NCI-H446 (cell line): Measurements from ENCODE around the gene HMGA1.
"Not testable (repeated sequence)": the region's sequence is repeated elsewhere in the genome, so short reads cannot be mapped to it uniquely, and the experiment has no call there.

Source experiments
- DNase-seq, 2 experiments: peaks; one replicate each; lab custom pipeline; 2025; lab: John Stamatoyannopoulos, UW

Gene HMGA1

GRCh38 chr6:34260576-34261267, 24.0 kb downstream of the HMGA1 start:
- DNase-seq, result no peak

GRCh38 chr6:34263484-34263883, 26.8 kb downstream of the HMGA1 start:
- not testable (repeated sequence) for DNase-seq

DNA sequence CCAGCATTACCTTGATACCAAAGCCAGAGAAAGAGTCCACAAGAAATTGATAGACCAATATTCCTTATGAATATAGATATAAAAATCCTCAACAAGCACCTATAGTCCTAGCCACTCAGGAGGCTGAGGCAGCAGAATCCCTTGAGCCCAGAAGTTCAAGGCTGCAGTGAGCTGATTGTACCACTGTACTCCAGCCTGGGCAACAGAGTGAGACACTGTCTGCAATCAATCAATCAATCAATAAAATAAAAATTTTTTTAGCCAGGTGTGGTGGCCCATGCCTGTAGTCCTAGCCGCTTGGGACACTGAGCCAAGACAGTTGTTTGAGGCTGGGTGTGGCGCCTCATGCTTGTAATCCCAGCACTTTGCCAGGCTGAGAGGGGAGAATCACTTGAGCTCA, 31.1 kb downstream of the HMGA1 start:
- DNase-seq, result no peak

DNA sequence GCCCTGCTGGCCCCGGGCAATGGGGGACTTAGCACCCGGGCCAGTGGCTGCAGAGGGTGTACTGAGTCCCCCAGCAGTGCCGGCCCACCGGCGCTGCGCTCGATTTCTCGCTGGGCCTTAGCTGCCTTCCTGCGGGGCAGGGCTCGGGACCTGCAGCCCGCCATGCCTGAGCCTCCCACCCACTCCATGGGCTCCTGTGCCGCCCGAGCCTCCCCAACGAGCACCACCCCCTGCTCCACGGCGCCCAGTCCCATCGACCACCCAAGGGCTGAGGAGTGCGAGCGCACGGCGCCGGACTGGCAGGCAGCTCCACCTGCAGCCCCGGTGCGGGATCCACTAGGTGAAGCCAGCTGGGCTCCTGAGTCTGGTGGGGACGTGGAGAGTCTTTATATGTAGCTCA, 32.5 kb downstream of the HMGA1 start:
- DNase-seq, result not testable (repeated sequence)

- not testable (repeated sequence) for DNase-seq
Observed at GRCh38 chr6:34269658-34270341, 33.1 kb downstream of the HMGA1 start.

DNA sequence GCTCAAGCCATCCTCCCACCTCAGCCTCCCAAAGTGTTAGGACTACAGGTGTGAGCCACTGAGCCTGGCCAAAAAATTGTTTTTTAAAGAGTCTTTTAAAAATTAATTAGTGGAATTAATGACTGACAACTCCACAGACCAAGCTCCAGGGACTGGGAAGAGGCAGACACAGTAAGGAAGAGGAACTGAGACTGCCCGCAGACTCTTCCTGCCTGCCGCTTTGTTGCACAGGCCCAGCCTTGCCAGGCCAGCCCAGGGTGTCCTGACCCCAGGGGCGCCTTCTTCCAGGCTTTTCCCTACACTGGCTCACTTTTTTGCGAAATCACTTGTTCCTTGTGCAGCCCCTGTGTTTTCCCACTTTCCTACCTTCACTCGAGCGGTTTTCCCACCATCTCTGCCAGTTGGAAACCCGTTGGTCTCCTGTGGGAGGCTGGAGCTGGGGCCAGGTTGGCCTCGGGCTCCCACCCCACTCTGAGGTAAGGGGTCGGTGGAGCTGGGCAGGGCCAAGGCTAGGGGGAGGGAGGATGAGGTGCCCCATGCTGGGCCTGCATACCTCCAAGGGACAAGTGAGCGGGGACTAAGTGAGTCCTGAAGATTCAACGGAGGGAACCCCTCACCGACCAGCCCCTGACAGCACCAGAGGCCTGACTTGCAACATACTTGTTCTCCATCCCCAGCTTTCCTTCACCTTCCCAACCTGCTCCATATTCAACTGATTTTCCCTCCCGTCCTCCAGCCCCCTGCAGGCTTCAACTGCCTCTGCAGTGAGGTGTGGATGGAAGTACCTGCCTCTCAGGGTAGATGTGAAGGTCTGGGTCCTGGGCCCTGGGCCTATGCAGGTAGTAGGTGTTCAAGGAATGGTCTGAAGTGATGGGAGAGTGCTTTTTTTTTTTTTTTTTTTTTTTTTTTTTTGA, 35.6 kb downstream of the HMGA1 start:
- DNase-seq, result no peak

GRCh38 chr6:34273242-34273805, 36.7 kb downstream of the HMGA1 start:
- DNase-seq, result no peak

GRCh38 chr6:34274129-34274528, 37.5 kb downstream of the HMGA1 start:
- DNase-seq, result no peak

DNA sequence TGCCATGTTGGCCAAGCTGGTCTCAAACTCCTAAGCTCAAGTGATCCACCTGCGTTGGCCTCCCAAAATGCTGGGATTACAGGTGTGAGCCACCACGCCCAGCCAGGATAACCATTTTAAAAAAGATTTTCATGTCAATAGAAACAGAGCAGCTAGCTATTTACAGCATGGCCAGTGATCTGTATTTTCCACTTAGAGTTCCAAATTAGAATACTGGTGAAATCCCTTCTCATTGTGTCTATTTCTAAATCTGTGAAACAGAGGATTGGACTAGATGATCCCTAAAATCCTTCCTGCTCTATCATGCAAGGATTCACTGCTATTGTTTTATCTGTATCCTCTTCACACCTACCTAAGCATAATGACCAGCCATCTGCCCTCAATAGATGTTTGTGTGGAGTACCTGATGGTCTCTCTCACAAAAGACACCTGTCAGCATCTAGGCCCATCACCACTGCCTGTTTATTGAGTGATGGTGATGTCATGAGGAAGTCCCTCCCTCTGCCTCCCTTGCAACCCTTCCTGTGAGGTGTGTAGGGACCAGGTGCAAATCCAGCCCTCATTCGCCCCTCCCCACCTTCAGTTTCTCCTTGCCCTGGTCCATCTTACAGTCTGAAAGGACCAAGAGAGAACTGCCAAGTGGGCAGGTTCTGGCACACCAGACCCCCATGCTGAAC, 38.6 kb downstream of the HMGA1 start:
- DNase-seq, result no peak

- DNase-seq, result no peak
Observed at GRCh38 chr6:34276191-34276590, 39.5 kb downstream of the HMGA1 start.

DNA sequence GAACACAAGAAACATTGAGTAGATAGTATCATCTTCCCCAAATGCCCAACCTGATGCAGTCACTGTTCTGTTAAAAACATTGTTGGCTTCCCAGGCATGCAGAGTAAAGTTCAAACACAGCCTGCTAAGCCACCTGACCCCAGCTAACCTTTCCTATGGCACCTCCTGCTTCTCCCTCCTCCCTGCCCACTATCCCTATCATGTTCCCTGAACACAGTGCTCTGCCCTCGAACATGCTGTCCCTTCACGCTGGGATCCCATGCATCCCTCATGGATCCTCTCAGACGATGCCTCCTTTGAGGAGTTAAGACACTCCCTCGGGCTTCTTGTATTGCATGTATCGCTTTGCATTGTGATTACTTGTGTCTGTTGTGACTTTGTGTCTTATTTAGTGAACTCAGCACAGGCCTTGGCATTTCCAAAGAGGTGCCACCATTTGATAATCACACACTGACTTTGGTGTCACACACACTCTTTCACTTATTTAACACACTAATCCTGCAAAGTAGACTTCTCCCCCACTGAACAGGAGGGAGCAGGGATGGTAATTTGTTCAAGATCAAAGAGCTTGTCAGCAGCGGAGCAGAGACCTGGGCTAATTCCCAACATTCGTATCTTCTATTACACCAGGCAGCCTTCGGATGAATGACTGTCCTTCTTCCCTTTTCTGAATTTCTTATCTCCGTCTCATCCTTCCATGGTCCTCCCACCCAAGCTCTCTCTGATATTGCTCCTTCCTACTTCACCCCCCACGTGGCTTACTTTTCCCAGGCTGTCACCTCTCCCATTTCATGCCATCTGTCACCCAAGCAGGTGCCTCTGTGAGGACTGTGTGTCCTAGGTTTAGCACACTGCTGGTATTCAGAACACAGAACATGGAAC, 40.4 kb downstream of the HMGA1 start:
- no peak for DNase-seq

GRCh38 chr6:34277763-34278112, 41.1 kb downstream of the HMGA1 start:
- no peak for DNase-seq

DNA sequence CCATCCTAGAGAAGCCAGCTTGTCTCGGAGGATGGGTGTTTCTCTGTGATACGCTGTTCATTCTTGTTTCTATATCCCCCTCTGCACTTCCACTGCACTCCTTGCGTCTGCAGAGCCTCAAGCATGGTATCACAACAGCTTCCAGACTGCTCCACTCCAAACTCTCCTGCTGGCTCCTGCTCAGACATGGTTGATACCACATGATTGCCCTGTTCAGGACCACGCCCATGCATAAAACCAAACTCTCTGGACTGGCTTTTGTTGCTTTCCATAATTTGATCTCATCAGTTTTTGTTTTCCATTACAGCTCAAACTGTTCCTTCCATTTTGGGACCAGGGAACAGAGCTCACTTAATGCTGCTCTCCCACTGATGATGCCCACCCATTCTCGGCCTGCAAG, 42.2 kb downstream of the HMGA1 start:
- DNase-seq, result no peak

- DNase-seq, result no peak
Observed at GRCh38 chr6:34280216-34280615, 43.5 kb downstream of the HMGA1 start.

GRCh38 chr6:34281702-34282334, 45.1 kb downstream of the HMGA1 start:
- DNase-seq, result no peak

DNA sequence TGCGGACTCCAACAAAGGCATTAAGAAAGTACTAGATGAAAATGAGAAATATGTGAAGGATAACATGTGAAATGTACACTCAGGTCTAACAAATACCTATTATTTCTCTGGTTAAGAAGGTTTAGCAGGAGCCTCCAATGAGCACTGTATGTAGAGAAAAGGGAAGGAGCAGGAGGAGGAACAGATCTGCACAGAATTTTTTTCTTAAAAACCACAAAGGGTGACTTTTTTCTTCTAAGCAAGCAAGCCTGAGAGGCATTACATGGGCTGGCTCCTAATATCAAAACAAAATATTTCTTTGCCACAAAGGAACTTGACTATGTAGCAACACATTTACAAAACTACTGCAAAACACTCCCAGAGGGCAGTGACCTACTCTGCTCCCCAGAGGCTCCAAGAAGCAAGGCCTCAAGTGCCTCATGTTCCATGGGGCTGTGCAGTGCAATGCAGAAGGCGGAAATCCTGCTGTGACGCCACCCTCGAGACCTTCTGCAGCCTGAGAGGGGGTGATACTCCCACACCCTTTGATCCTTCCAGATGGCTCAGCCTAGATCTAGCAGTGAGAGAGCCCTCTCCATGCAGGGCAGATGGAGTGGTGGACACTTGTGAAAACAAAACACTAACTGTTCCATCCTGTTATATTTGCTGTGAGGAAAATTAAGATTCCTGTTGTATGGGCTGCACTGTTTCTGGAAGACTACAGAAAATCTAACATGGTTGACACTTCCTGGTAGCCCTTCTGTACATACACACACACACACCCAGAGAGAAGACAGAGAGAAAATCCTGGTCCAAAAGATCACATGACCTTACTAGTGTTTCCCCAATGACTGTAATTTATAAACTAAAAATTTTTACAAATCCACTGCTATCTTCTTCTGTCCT, 48.1 kb downstream of the HMGA1 start:
- no peak for DNase-seq

- DNase-seq, result no peak
Observed at GRCh38 chr6:34285448-34286164, 48.9 kb downstream of the HMGA1 start.

DNA sequence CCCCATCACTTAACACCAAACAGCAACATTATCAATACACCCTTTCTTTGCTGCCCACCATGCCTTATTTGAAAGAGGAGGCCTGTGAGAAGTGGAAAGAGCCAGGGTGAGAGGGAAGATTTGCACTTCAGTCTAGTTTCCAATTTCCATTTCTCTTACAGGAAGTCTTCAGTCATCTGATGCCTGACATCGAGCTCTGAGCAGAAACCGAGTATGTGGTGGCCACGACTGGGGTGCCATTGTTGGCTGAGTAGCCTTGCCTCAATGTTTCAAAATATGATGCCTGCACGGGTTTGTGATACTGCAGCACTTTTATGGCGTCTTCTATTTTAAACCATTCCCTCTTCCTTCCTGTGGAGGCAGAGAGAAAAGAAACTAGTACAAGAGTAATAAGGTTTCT, 51.9 kb downstream of the HMGA1 start:
- no peak for DNase-seq

- DNase-seq, result no peak
Observed at GRCh38 chr6:34289137-34289536, 52.5 kb downstream of the HMGA1 start.
